ENCODE data around the gene PCGF1. TPM values are rescaled to one million over a fixed set of nuclear protein-coding genes. Genes with fewer than 3 reads are reported as not detected.
A peak's percentile ranks its signal among the peaks of the same experiment; 100 is the strongest.

The PCGF1 gene
- total and polyA plus RNA-seq, 2 of the 13 experiments (the other 11 are each of a cell fraction or from before 2014, with no cell fraction given) = 20.4 to 22.6 TPM

- TF ChIP-seq ZBTB3 (CRISPR knock-in tag; IDR thresholded peaks at IDR 0.05; ENCODE audit: borderline replicate concordance, low read depth) (0 out of 2 replicates have a peak, but pooled peaks have one; percentile 5), ZNF263 (CRISPR knock-in tag; IDR thresholded peaks at IDR 0.05) (no peak; the same call in 1 of the 2 replicates), EP300 (IDR thresholded peaks at IDR 0.05; ENCODE audit: low read depth in 2 of 2, low read length in 2 of 2) (no peak), EP300 (CRISPR knock-in tag; IDR thresholded peaks at IDR 0.05; ENCODE audit: borderline replicate concordance) (no peak), GATAD2A (CRISPR knock-in tag; IDR thresholded peaks at IDR 0.05) (peak; percentile 69), SOX6 (IDR thresholded peaks at IDR 0.05) (no peak), SOX6 (CRISPR knock-in tag; IDR thresholded peaks at IDR 0.05) (no peak; the same call in 1 of the 2 replicates), ZNF180 (CRISPR knock-in tag; IDR thresholded peaks at IDR 0.05; ENCODE audit: borderline replicate concordance, low read depth) (no peak), ZNF747 (CRISPR knock-in tag; IDR thresholded peaks at IDR 0.05; ENCODE audit: borderline replicate concordance) (peak; percentile 63; the same call in 1 of the 2 replicates), PTBP1 (IDR thresholded peaks at IDR 0.05; ENCODE audit: low read depth, low read length, poor library complexity, severe bottlenecking) (peak; percentile 49), ZNF558 (CRISPR knock-in tag; IDR thresholded peaks at IDR 0.05; ENCODE audit: borderline replicate concordance) (0 out of 2 replicates have a peak, but pooled peaks have one; percentile 29), UBTF (CRISPR knock-in tag; IDR thresholded peaks at IDR 0.05) (peak; percentile 87), KAT8 (CRISPR knock-in tag; IDR thresholded peaks at IDR 0.05) (no peak; the same call in 1 of the 2 replicates), ZBTB21 (CRISPR knock-in tag; IDR thresholded peaks at IDR 0.05) (no peak), ZNF24 (IDR thresholded peaks at IDR 0.05) (no peak), CCDC6 (CRISPR knock-in tag; IDR thresholded peaks at IDR 0.05) (peak; percentile 36; the same call in 1 of the 2 replicates), ETS1 (CRISPR knock-in tag; IDR thresholded peaks at IDR 0.05) (no peak; the same call in 1 of the 2 replicates), PCBP2 (optimal IDR thresholded peaks at IDR 0.05; ENCODE audit: low read depth, low read length, poor library complexity, severe bottlenecking) (no peak), WIZ (CRISPR knock-in tag; IDR thresholded peaks at IDR 0.05) (peak; percentile 92), ATF1 (CRISPR knock-in tag; IDR thresholded peaks at IDR 0.05) (no peak), ZNF841 (CRISPR knock-in tag; IDR thresholded peaks at IDR 0.05; ENCODE audit: borderline replicate concordance) (no peak), HNRNPLL (IDR thresholded peaks at IDR 0.05; ENCODE audit: low read depth, low read length, poor library complexity, severe bottlenecking) (no peak)
- TF ChIP-seq, protein P1, sequence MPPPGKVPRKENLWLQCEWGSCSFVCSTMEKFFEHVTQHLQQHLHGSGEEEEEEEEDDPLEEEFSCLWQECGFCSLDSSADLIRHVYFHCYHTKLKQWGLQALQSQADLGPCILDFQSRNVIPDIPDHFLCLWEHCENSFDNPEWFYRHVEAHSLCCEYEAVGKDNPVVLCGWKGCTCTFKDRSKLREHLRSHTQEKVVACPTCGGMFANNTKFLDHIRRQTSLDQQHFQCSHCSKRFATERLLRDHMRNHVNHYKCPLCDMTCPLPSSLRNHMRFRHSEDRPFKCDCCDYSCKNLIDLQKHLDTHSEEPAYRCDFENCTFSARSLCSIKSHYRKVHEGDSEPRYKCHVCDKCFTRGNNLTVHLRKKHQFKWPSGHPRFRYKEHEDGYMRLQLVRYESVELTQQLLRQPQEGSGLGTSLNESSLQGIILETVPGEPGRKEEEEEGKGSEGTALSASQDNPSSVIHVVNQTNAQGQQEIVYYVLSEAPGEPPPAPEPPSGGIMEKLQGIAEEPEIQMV (CRISPR knock-in tag; IDR thresholded peaks at IDR 0.05; ENCODE audit: low read depth) = no peak
- TF ChIP-seq, protein P2, sequence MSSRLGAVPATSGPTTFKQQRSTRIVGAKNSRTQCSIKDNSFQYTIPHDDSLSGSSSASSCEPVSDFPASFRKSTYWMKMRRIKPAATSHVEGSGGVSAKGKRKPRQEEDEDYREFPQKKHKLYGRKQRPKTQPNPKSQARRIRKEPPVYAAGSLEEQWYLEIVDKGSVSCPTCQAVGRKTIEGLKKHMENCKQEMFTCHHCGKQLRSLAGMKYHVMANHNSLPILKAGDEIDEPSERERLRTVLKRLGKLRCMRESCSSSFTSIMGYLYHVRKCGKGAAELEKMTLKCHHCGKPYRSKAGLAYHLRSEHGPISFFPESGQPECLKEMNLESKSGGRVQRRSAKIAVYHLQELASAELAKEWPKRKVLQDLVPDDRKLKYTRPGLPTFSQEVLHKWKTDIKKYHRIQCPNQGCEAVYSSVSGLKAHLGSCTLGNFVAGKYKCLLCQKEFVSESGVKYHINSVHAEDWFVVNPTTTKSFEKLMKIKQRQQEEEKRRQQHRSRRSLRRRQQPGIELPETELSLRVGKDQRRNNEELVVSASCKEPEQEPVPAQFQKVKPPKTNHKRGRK (CRISPR knock-in tag; IDR thresholded peaks at IDR 0.05) = no peak
Observed at GRCh38 chr2:74502720-74503505, 4.6 kb downstream of the PCGF1 start (continued).
